ENCODE data around the gene POLR3B. TPM values are rescaled to one million over a fixed set of nuclear protein-coding genes. Genes with fewer than 3 reads are reported as not detected.

POLR3B gene
- total RNA-seq, 1 donor from 2014 or later: 15.2 TPM

- H3K27me3 Mint-ChIP-seq (ENCODE audit: low read depth): no peaks in the 10 kb centered on the region
- no peaks in the 10 kb centered on the region for H3K4me1 Mint-ChIP-seq
- no peak overlapping the region for H3K27ac Mint-ChIP-seq (ENCODE audit: unreplicated experiment)
- no peak for TF ChIP-seq CTCF (conservative IDR thresholded peaks at IDR 0.05)
- no peaks in the 10 kb centered on the region for H3K36me3 Mint-ChIP-seq (ENCODE audit: low read depth)
- peaks cover 3% of the 10 kb centered on the region for H3K9me3 Mint-ChIP-seq
- no peak overlapping the region for H3K4me3 Mint-ChIP-seq
- DNase-seq (ENCODE audit: low read depth, low spot score): no peak
Measured at GRCh38 chr12:106333010-106333409, 24.5 kb upstream of the POLR3B start.

GRCh38 chr12:106333756-106334155 is 23.8 kb upstream of the POLR3B start:
- no peak for TF ChIP-seq CTCF (conservative IDR thresholded peaks at IDR 0.05)
- Mint-ChIP-seq H3K9me3 (peaks cover 3% of the 10 kb centered on the region), H3K27ac (ENCODE audit: unreplicated experiment) (no peak overlapping the region), H3K36me3 (ENCODE audit: low read depth) (no peaks in the 10 kb centered on the region), H3K4me1 (no peaks in the 10 kb centered on the region), H3K27me3 (ENCODE audit: low read depth) (no peaks in the 10 kb centered on the region), H3K4me3 (no peak overlapping the region)
- DNase-seq (ENCODE audit: low read depth, low spot score): no peak

GRCh38 chr12:106341086-106341877 is 16.3 kb upstream of the POLR3B start:
- H3K27me3 Mint-ChIP-seq (ENCODE audit: low read depth): no peaks in the 10 kb centered on the region
- no peaks in the 10 kb centered on the region for H3K9me3 Mint-ChIP-seq
- H3K36me3 Mint-ChIP-seq (ENCODE audit: low read depth): no peaks in the 10 kb centered on the region
- no peak overlapping the region for H3K4me3 Mint-ChIP-seq
- no peak for TF ChIP-seq CTCF (conservative IDR thresholded peaks at IDR 0.05)
- H3K4me1 Mint-ChIP-seq: peaks cover 8% of the 10 kb centered on the region
- no peak overlapping the region for H3K27ac Mint-ChIP-seq (ENCODE audit: unreplicated experiment)
- no peak for DNase-seq (ENCODE audit: low read depth, low spot score)

GRCh38 chr12:106342397-106343213 is 14.9 kb upstream of the POLR3B start:
- no peak for TF ChIP-seq CTCF (conservative IDR thresholded peaks at IDR 0.05)
- Mint-ChIP-seq H3K4me3 (no peak overlapping the region), H3K27ac (ENCODE audit: unreplicated experiment) (peak overlapping the region; percentile 29), H3K36me3 (ENCODE audit: low read depth) (no peaks in the 10 kb centered on the region), H3K27me3 (ENCODE audit: low read depth) (no peaks in the 10 kb centered on the region), H3K9me3 (no peaks in the 10 kb centered on the region), H3K4me1 (peaks cover 8% of the 10 kb centered on the region)
- no peak for DNase-seq (ENCODE audit: low read depth, low spot score)

- no peak overlapping the region for H3K27ac Mint-ChIP-seq (ENCODE audit: unreplicated experiment)
- H3K4me3 Mint-ChIP-seq: no peak overlapping the region
- TF ChIP-seq CTCF (conservative IDR thresholded peaks at IDR 0.05): no peak
- H3K27me3 Mint-ChIP-seq (ENCODE audit: low read depth): no peaks in the 10 kb centered on the region
- peaks cover 8% of the 10 kb centered on the region for H3K4me1 Mint-ChIP-seq
- H3K36me3 Mint-ChIP-seq (ENCODE audit: low read depth): no peaks in the 10 kb centered on the region
- H3K9me3 Mint-ChIP-seq: no peaks in the 10 kb centered on the region
- DNase-seq (ENCODE audit: low read depth, low spot score): no peak
Measured at GRCh38 chr12:106343214-106343528, 14.4 kb upstream of the POLR3B start.
